ENCODE measurements around the gene LMTK2.

LMTK2 gene

GRCh38 chr7:98222533-98223195 lies 116.0 kb downstream of the LMTK2 start:
- DNase-seq, result no peak

- DNase-seq, result no peak
These were observed 116.8 kb downstream of the LMTK2 start for GRCh38 chr7:98223351-98223897.

GRCh38 chr7:98223898-98224700 lies 117.4 kb downstream of the LMTK2 start:
- DNase-seq, result no peak

- DNase-seq, result no peak
These were observed 118.1 kb downstream of the LMTK2 start for GRCh38 chr7:98224701-98225181.

- no peak for DNase-seq
These were observed 119.4 kb downstream of the LMTK2 start for GRCh38 chr7:98225913-98226614.

GRCh38 chr7:98227939-98228338 lies 121.3 kb downstream of the LMTK2 start:
- DNase-seq, result no peak

- DNase-seq, result no peak
These were observed 122.1 kb downstream of the LMTK2 start for GRCh38 chr7:98228801-98229200.

- DNase-seq, result no peak
These were observed 122.8 kb downstream of the LMTK2 start for GRCh38 chr7:98229441-98229840.

- no peak for DNase-seq
These were observed 123.5 kb downstream of the LMTK2 start for GRCh38 chr7:98229991-98230745.

- no peak for DNase-seq
These were observed 124.2 kb downstream of the LMTK2 start for GRCh38 chr7:98230746-98231471.

GRCh38 chr7:98231493-98232262 lies 125.0 kb downstream of the LMTK2 start:
- DNase-seq, result no peak

GRCh38 chr7:98232263-98232585 lies 125.6 kb downstream of the LMTK2 start:
- no peak for DNase-seq

GRCh38 chr7:98232799-98233198 lies 126.1 kb downstream of the LMTK2 start:
- DNase-seq, result no peak

GRCh38 chr7:98233219-98234070 lies 126.8 kb downstream of the LMTK2 start:
- no peak for DNase-seq

- DNase-seq, result no peak
These were observed 127.9 kb downstream of the LMTK2 start for GRCh38 chr7:98234429-98235147.

GRCh38 chr7:98235901-98236300 lies 129.2 kb downstream of the LMTK2 start:
- DNase-seq, result no peak

- DNase-seq, result no peak
These were observed 129.9 kb downstream of the LMTK2 start for GRCh38 chr7:98236355-98237185.

GRCh38 chr7:98238076-98238475 lies 131.4 kb downstream of the LMTK2 start:
- DNase-seq, result no peak

- DNase-seq, result no peak
These were observed 132.3 kb downstream of the LMTK2 start for GRCh38 chr7:98238976-98239375.

Data from SHP77 treated with DMSO at 0.1 percent for 48 hours (cell line).